IMR-90 (cell line): ENCODE results near the gene ADAMTSL1. TPM values are rescaled to one million over a fixed set of nuclear protein-coding genes. Genes with fewer than 3 reads are reported as not detected.

Experiments
- ATAC-seq: fragments of 200-7000 bp; cut with Tn5 transposase; 2 replicates; pipeline ENCODE4 v1.9.1; 2020; ENCODE audit warnings: low read depth, mild to moderate bottlenecking, moderate library complexity
- BruUV-seq: library from RNA; stranded (reverse); fragments of 400-500 nt; replicated peaks from 2 replicates; lab custom pipeline; 2021; lab: Mats Ljungman, UMichigan
- CTCF ChIA-PET: fragments of 300-600 bp; formaldehyde crosslinking; extraction: SDS; loops from one replicate; lab custom pipeline; 2021; ENCODE audit warnings: antibody characterized with exemption; lab: Yijun Ruan, JAX
- POLR2A ChIA-PET: fragments of 300-600 bp; sonication (Branson Sonifier 250); formaldehyde crosslinking; loops from one replicate; lab custom pipeline; 2022; ENCODE audit warnings: antibody characterized with exemption; ENCODE audit not compliant: unreplicated experiment; lab: Charles Lee
- DNase-seq: peaks from one replicate; pipeline ENCODE4 v3.0.0; 2013
- H2AFZ ChIP-seq: replicated peaks from 2 replicates; pipeline ENCODE3; 2013; ENCODE audit warnings: low read length, mild to moderate bottlenecking; ENCODE audit not compliant: poor library complexity
- H2AK5ac ChIP-seq: 2 replicates; pipeline ENCODE4 v1.6.1; 2013; ENCODE audit warnings: low read depth, low read length, inconsistent platforms
- H2AK9ac ChIP-seq: replicated peaks from 2 replicates; pipeline ENCODE3; 2013; ENCODE audit warnings: mild to moderate bottlenecking, low read depth, low read length, moderate library complexity; ENCODE audit not compliant: poor library complexity
- H2BK120ac ChIP-seq: 2 replicates; pipeline ENCODE4 v1.6.1; 2013; ENCODE audit warnings: low read depth, low read length, inconsistent platforms
- H2BK15ac ChIP-seq: 3 replicates; pipeline ENCODE4 v1.6.1; 2013; ENCODE audit warnings: low read depth, low read length, inconsistent platforms
- H2BK20ac ChIP-seq: 2 replicates; pipeline ENCODE4 v1.6.1; 2013; ENCODE audit warnings: low read depth, mild to moderate bottlenecking, inconsistent platforms, low read length, moderate library complexity
- H2BK5ac ChIP-seq: 2 replicates; pipeline ENCODE4 v1.6.1; 2013; ENCODE audit warnings: mild to moderate bottlenecking, low read depth, low read length, inconsistent platforms; ENCODE audit not compliant: poor library complexity, severe bottlenecking
- H3K14ac ChIP-seq: replicated peaks from 2 replicates; pipeline ENCODE4 v1.6.1; 2013; ENCODE audit warnings: low read depth, low read length, inconsistent platforms
- H3K18ac ChIP-seq: 2 replicates; pipeline ENCODE4 v1.6.1; 2013; ENCODE audit warnings: low read depth, low read length, control low read depth
- H3K23ac ChIP-seq: 2 replicates; pipeline ENCODE4 v1.6.1; 2013; ENCODE audit warnings: low read depth, low read length, inconsistent platforms
- H3K27ac ChIP-seq: 2 replicates; pipeline ENCODE4 v1.5.1; 2013; ENCODE audit warnings: mild to moderate bottlenecking, control low read depth, low read length; ENCODE audit not compliant: insufficient read depth
- H3K27me3 ChIP-seq: 2 replicates; pipeline ENCODE4 v1.6.1; 2013; ENCODE audit warnings: low read length; ENCODE audit not compliant: control insufficient read depth, insufficient read depth
- H3K36me3 ChIP-seq: 2 replicates; pipeline ENCODE4 v1.6.1; 2013; ENCODE audit warnings: low read length, mixed read lengths; ENCODE audit not compliant: control insufficient read depth, insufficient read depth
- H3K4ac ChIP-seq: 2 replicates; pipeline ENCODE4 v1.6.1; 2013; ENCODE audit warnings: low read depth, low read length, inconsistent platforms
- H3K4me1 ChIP-seq: 2 replicates; pipeline ENCODE4 v1.6.1; 2013; ENCODE audit warnings: low read length, mixed read lengths; ENCODE audit not compliant: control insufficient read depth, insufficient read depth
- H3K4me2 ChIP-seq: 2 replicates; pipeline ENCODE4 v1.6.1; 2013; ENCODE audit warnings: low read depth, mild to moderate bottlenecking, control low read depth, low read length, moderate library complexity
- H3K4me3 ChIP-seq: 2 replicates; pipeline ENCODE4 v1.5.1; 2013; ENCODE audit warnings: low read depth, mild to moderate bottlenecking, control low read depth, low read length, moderate library complexity; ENCODE audit not compliant: insufficient read depth
- H3K56ac ChIP-seq: 2 replicates; pipeline ENCODE4 v1.6.1; 2013; ENCODE audit warnings: low read length, inconsistent platforms; ENCODE audit not compliant: insufficient read depth; ENCODE audit errors: extremely low read depth
- H3K79me1 ChIP-seq, 2 experiments: 2 replicates each; pipeline ENCODE4 v1.6.1; 2013; ENCODE audit warnings: low read length in 2 of 2, inconsistent platforms in 1 of 2, low read depth in 1 of 2
- H3K9ac ChIP-seq: 2 replicates; pipeline ENCODE4 v1.6.1; 2013; ENCODE audit warnings: low read depth, low read length, control low read depth
- H3K9me1 ChIP-seq: 2 replicates; pipeline ENCODE4 v1.6.1; 2013; ENCODE audit warnings: low read length, inconsistent platforms; ENCODE audit not compliant: insufficient read depth
- H3K9me3 ChIP-seq: 2 replicates; pipeline ENCODE4 v1.6.1; 2013; ENCODE audit warnings: low read length; ENCODE audit not compliant: control insufficient read depth, insufficient read depth
- H4K20me1 ChIP-seq: 2 replicates; pipeline ENCODE4 v1.6.1; 2013; ENCODE audit warnings: low read length, inconsistent platforms; ENCODE audit not compliant: insufficient read depth
- H4K5ac ChIP-seq: 2 replicates; pipeline ENCODE4 v1.6.1; 2013; ENCODE audit warnings: mild to moderate bottlenecking, low read depth, low read length, control low read depth
- H4K8ac ChIP-seq, 2 experiments: 2 replicates each; pipeline ENCODE4 v1.6.1; 2013; ENCODE audit warnings: low read depth in 2 of 2, low read length in 2 of 2, control low read depth in 1 of 2, inconsistent platforms in 1 of 2
- H4K91ac ChIP-seq: 2 replicates; pipeline ENCODE4 v1.6.1; 2013; ENCODE audit warnings: low read depth, low read length, inconsistent platforms; ENCODE audit not compliant: insufficient read depth
- NFE2L2 ChIP-seq: fragments of 150-350 bp; IDR thresholded peaks from 2 replicates; pipeline ENCODE4 v1.6.1; 2016; ENCODE audit warnings: low read depth, mild to moderate bottlenecking, low read length
- WGBS, 2 experiments: methylation state at CpG; one replicate each; pipeline versions ENCODE4 v1.1.5 to v1.1.7; 2013; ENCODE audit warnings: missing lambda C conversion rate in 2 of 2; ENCODE audit not compliant: insufficient read length in 1 of 2; ENCODE audit errors: extremely low coverage in 2 of 2; 5-methylcytosine and 5-hydroxymethylcytosine counted together
- dilution Hi-C: fragments of 300-500 bp; cut with HindIII; formaldehyde crosslinking; loops from one replicate; pipeline ENCODE4 v1.14.3; 2018; ENCODE audit warnings: low sequenced_read_pairs; ENCODE audit not compliant: unreplicated experiment
- in situ Hi-C: fragments of 300-500 bp; cut with MboI; formaldehyde crosslinking; loops from 3 replicates; pipeline ENCODE4 v1.14.3; 2019; ENCODE audit warnings: low sequenced_read_pairs, inconsistent platforms, mixed read lengths
- intact Hi-C: fragments of 100-400 bp; cut with micrococcal nuclease; formaldehyde crosslinking; loops from 2 replicates; pipeline ENCODE4 v1.10.0; 2022
- polyA plus RNA-seq, 3 experiments: library from polyadenylated mRNA; depleted of rRNA; stranded (reverse); fragments of >200 nt; gene quantifications; 2 replicates each; pipeline ENCODE4 v1.2.3, GENCODE V29; 2012; ENCODE audit warnings: low replicate concordance in 1 of 3
- total RNA-seq: library from RNA; depleted of rRNA; stranded (reverse); fragments of >200 nt; gene quantifications from 2 replicates; pipeline ENCODE4 v1.2.3, GENCODE V29; 2012

ADAMTSL1 gene
- total and polyA plus RNA-seq, 2 of the 4 experiments (the other 2 are of a cell fraction): 38.2 to 62.2 TPM

GRCh38 chr9:18706648-18707047, 232.7 kb downstream of the ADAMTSL1 start:
- Histone ChIP-seq H3K9me3 (no peaks in the 10 kb centered on the region), H4K8ac (peak overlapping the region in 1 of 2 experiments; percentile 0; a peak in 1 of 4 replicates), H3K9ac (no peak overlapping the region), H3K56ac (no peak overlapping the region), H2AK5ac (no peak overlapping the region), H4K20me1 (no peaks in the 10 kb centered on the region), H3K23ac (no peak overlapping the region), H2BK20ac (no peak overlapping the region), H3K18ac (no peak overlapping the region; the same call in 1 of the 2 replicates), H3K4me2 (no peak overlapping the region), H2BK15ac (no peak overlapping the region), H2BK5ac (no peak overlapping the region), H4K91ac (no peak overlapping the region), H3K79me1 (no peaks in the 10 kb centered on the region), H4K5ac (no peak overlapping the region; the same call in 1 of the 2 replicates), H3K4ac (no peak overlapping the region), H3K4me1 (peaks cover 8% of the 10 kb centered on the region; the same call in 1 of the 2 replicates), H2BK120ac (no peak overlapping the region), H3K27me3 (no peaks in the 10 kb centered on the region), H3K36me3 (no peaks in the 10 kb centered on the region), H2AK9ac (no peak overlapping the region), H2AFZ (no peak overlapping the region), H3K4me3 (no peak overlapping the region), H3K14ac (no peak overlapping the region), H3K27ac (no peak overlapping the region), H3K9me1 (0 out of 2 replicates have a peak, but pooled peaks cover 3% of the 10 kb centered on the region)
- intact Hi-C loops (no loop called here), in situ Hi-C loops (no loop called here), dilution Hi-C loops (no loop called here)
- no peak for TF ChIP-seq NFE2L2
- ATAC-seq (no peak), DNase-seq (no peak)
- CTCF ChIA-PET: no interaction called here
- POLR2A ChIA-PET: no interaction called here
- no TSS peak for BruUV-seq
- WGBS, 2 experiments: 83% methylated on average over 5 of the region's 11 CpGs; no CpG with 5 or more reads in 1 of the 2 experiments
